ENCODE data around the gene DOCK2.

DOCK2 gene

GRCh38 chr5:169703813-169704212, 66.7 kb downstream of the DOCK2 start:
- Histone ChIP-seq H4K20me1 (ENCODE audit: insufficient read depth) (no peaks in the 10 kb centered on the region), H3K36me3 (ENCODE audit: insufficient read depth) (no peaks in the 10 kb centered on the region), H3K27ac (no peak overlapping the region), H3K9ac (no peak overlapping the region), H3K4me1 (ENCODE audit: low read depth, poor library complexity, severe bottlenecking) (no peaks in the 10 kb centered on the region), H2AFZ (ENCODE audit: low read depth) (no peak overlapping the region), H3K79me2 (ENCODE audit: insufficient read depth, low read depth) (no peaks in the 10 kb centered on the region), H3K27me3 (ENCODE audit: insufficient read depth, low read depth) (no peaks in the 10 kb centered on the region), H3K4me2 (no peak overlapping the region), H3K4me3 (IDR thresholded peaks at IDR 0.05; ENCODE audit: insufficient read depth, low read depth, low read length) (no peak overlapping the region)
- TF ChIP-seq CTCF (conservative IDR thresholded peaks at IDR 0.05; ENCODE audit: low read depth, low read length), result no peak

GRCh38 chr5:169705322-169705721, 68.2 kb downstream of the DOCK2 start:
- Histone ChIP-seq H3K9ac (no peak overlapping the region), H3K27ac (no peak overlapping the region), H3K4me1 (ENCODE audit: low read depth, poor library complexity, severe bottlenecking) (no peaks in the 10 kb centered on the region), H3K79me2 (ENCODE audit: insufficient read depth, low read depth) (no peaks in the 10 kb centered on the region), H4K20me1 (ENCODE audit: insufficient read depth) (no peaks in the 10 kb centered on the region), H3K4me2 (no peak overlapping the region), H3K36me3 (ENCODE audit: insufficient read depth) (no peaks in the 10 kb centered on the region), H2AFZ (ENCODE audit: low read depth) (no peak overlapping the region), H3K4me3 (IDR thresholded peaks at IDR 0.05; ENCODE audit: insufficient read depth, low read depth, low read length) (no peak overlapping the region), H3K27me3 (ENCODE audit: insufficient read depth, low read depth) (no peaks in the 10 kb centered on the region)
- TF ChIP-seq CTCF (conservative IDR thresholded peaks at IDR 0.05; ENCODE audit: low read depth, low read length), result no peak

GRCh38 chr5:169706071-169706470, 69.0 kb downstream of the DOCK2 start:
- no peak for TF ChIP-seq CTCF (conservative IDR thresholded peaks at IDR 0.05; ENCODE audit: low read depth, low read length)
- Histone ChIP-seq H3K9ac (no peak overlapping the region), H3K4me1 (ENCODE audit: low read depth, poor library complexity, severe bottlenecking) (no peaks in the 10 kb centered on the region), H3K4me2 (no peak overlapping the region), H3K27me3 (ENCODE audit: insufficient read depth, low read depth) (no peaks in the 10 kb centered on the region), H3K4me3 (IDR thresholded peaks at IDR 0.05; ENCODE audit: insufficient read depth, low read depth, low read length) (no peak overlapping the region), H4K20me1 (ENCODE audit: insufficient read depth) (no peaks in the 10 kb centered on the region), H3K36me3 (ENCODE audit: insufficient read depth) (no peaks in the 10 kb centered on the region), H3K27ac (no peak overlapping the region), H3K79me2 (ENCODE audit: insufficient read depth, low read depth) (no peaks in the 10 kb centered on the region), H2AFZ (ENCODE audit: low read depth) (no peak overlapping the region)

GRCh38 chr5:169706758-169707450, 69.8 kb downstream of the DOCK2 start:
- H3K27ac ChIP-seq, result no peak overlapping the region
- no peaks in the 10 kb centered on the region for H3K79me2 ChIP-seq (ENCODE audit: insufficient read depth, low read depth)
- no peak overlapping the region for H3K9ac ChIP-seq
- H3K4me2 ChIP-seq, result no peak overlapping the region
- H3K27me3 ChIP-seq (ENCODE audit: insufficient read depth, low read depth), result no peaks in the 10 kb centered on the region
- TF ChIP-seq CTCF (conservative IDR thresholded peaks at IDR 0.05; ENCODE audit: low read depth, low read length), result no peak
- no peaks in the 10 kb centered on the region for H3K36me3 ChIP-seq (ENCODE audit: insufficient read depth)
- no peak overlapping the region for H3K4me3 ChIP-seq (IDR thresholded peaks at IDR 0.05; ENCODE audit: insufficient read depth, low read depth, low read length)
- no peaks in the 10 kb centered on the region for H4K20me1 ChIP-seq (ENCODE audit: insufficient read depth)
- no peak overlapping the region for H2AFZ ChIP-seq (ENCODE audit: low read depth)
- H3K4me1 ChIP-seq (ENCODE audit: low read depth, poor library complexity, severe bottlenecking), result no peaks in the 10 kb centered on the region

Measured in KMS-11 (cell line).